SK-N-SH (cell line): ENCODE measurements around the gene CSHL1. TPM values are rescaled to one million over a fixed set of nuclear protein-coding genes. Genes with fewer than 3 reads are reported as not detected.
"Not testable (repeated sequence)": the region's sequence is repeated elsewhere in the genome, so short reads cannot be mapped to it uniquely, and the experiment has no call there.

Source experiments
- CTCF ChIA-PET: fragments of 300-600, 350-600 bp; formaldehyde crosslinking; extraction: SDS; loops from one replicate; lab custom pipeline; 2021; lab: Yijun Ruan, JAX
- POLR2A ChIA-PET: fragments of 350-600 bp; sonication (Branson Sonifier 250); formaldehyde crosslinking; extraction: SDS; loops from one replicate; lab custom pipeline; 2020; ENCODE audit warnings: antibody characterized with exemption, inconsistent platforms; lab: Yijun Ruan, JAX
- DNase-seq: peaks from one replicate; pipeline ENCODE4 v3.0.0; 2012
- H2AFZ ChIP-seq: fragments of 200-600 bp; sonication (generic); 2 replicates; pipeline ENCODE4 v1.8.1; 2016; ENCODE audit warnings: antibody characterized with exemption, mild to moderate bottlenecking, low read depth
- H3F3A ChIP-seq: fragments of 200-600 bp; sonication (generic); replicated peaks from 2 replicates; pipeline ENCODE3; 2016; ENCODE audit warnings: antibody characterized with exemption, mild to moderate bottlenecking; ENCODE audit not compliant: insufficient read depth
- H3K27ac ChIP-seq, 2 experiments: fragments of 200-500 bp in 1 of 2; fragments of 200-600 bp in 1 of 2; sonication (Bioruptor generic) in 1 of 2; sonication (generic), shearing (Covaris generic) in 1 of 2; 2 replicates each; pipeline versions ENCODE4 v1.5.1 to v1.6.1; 2014 to 2016; ENCODE audit warnings: low read depth in 2 of 2, inconsistent platforms in 1 of 2, low read length in 1 of 2, mild to moderate bottlenecking in 1 of 2, mixed read lengths in 1 of 2
- H3K27me3 ChIP-seq: fragments of 200-600 bp; sonication (generic), shearing (Covaris generic); 2 replicates; pipeline ENCODE4 v1.6.1; 2016; ENCODE audit warnings: mixed run types; ENCODE audit not compliant: insufficient read depth
- H3K36me3 ChIP-seq, 2 experiments: fragments of 200-500 bp in 1 of 2; fragments of 200-600 bp in 1 of 2; sonication (Bioruptor generic) in 1 of 2; sonication (generic) in 1 of 2; replicated peaks in 1 of 2; 2 replicates each; pipeline versions ENCODE3 to v1.5.1; 2014 to 2016; ENCODE audit warnings: low read length in 1 of 2, mild to moderate bottlenecking in 1 of 2; ENCODE audit not compliant: insufficient read depth in 2 of 2, control insufficient read depth in 1 of 2
- H3K4me1 ChIP-seq, 2 experiments: fragments of 200-500 bp in 1 of 2; fragments of 200-600 bp in 1 of 2; sonication (Bioruptor generic) in 1 of 2; sonication (generic), shearing (Covaris generic) in 1 of 2; 2 replicates each; pipeline versions ENCODE4 v1.5.1 to v1.6.1; 2014 to 2016; ENCODE audit warnings: low read depth in 1 of 2, low read length in 1 of 2, mixed run types in 1 of 2; ENCODE audit not compliant: insufficient read depth in 2 of 2, control insufficient read depth in 1 of 2
- H3K4me2 ChIP-seq: fragments of 200-600 bp; sonication (generic), shearing (Covaris generic); 2 replicates; pipeline ENCODE4 v1.6.1; 2017; ENCODE audit warnings: mixed run types
- H3K4me3 ChIP-seq, 2 experiments: fragments of 200-500 bp in 1 of 2; fragments of 200-600 bp in 1 of 2; sonication (Bioruptor generic) in 1 of 2; sonication (generic), shearing (Covaris generic) in 1 of 2; 2 replicates each; pipeline versions ENCODE4 v1.5.1 to v1.8.1; 2014 to 2016; ENCODE audit warnings: low read depth in 2 of 2, inconsistent platforms in 1 of 2, low read length in 1 of 2, mild to moderate bottlenecking in 1 of 2, mixed read lengths in 1 of 2, moderate library complexity in 1 of 2
- H3K79me2 ChIP-seq: fragments of 200-600 bp; sonication (generic); 2 replicates; pipeline ENCODE4 v1.8.1; 2017; ENCODE audit warnings: mild to moderate bottlenecking; ENCODE audit not compliant: insufficient read depth
- H3K9ac ChIP-seq: fragments of 200-600 bp; sonication (generic); 2 replicates; pipeline ENCODE4 v1.6.1; 2017; ENCODE audit warnings: mixed run types
- H3K9me2 ChIP-seq: fragments of 200-600 bp; sonication (generic); 2 replicates; pipeline ENCODE4 v1.6.1; 2017; ENCODE audit warnings: mixed run types
- H3K9me3 ChIP-seq: fragments of 200-600 bp; sonication (generic); 2 replicates; pipeline ENCODE4 v1.6.1; 2017; ENCODE audit warnings: mixed run types, mild to moderate bottlenecking, moderate library complexity
- H4K20me1 ChIP-seq: fragments of 200-600 bp; sonication (generic); 2 replicates; pipeline ENCODE4 v1.6.1; 2017; ENCODE audit warnings: mild to moderate bottlenecking, mixed run types; ENCODE audit not compliant: insufficient read depth
- GABPA ChIP-seq: IDR thresholded peaks from 2 replicates; pipeline ENCODE4 v1.4.0; 2012; ENCODE audit warnings: low read depth, mild to moderate bottlenecking
- WGBS: methylation state at CpG from one replicate; pipeline ENCODE4 v1.1.6; 2017; ENCODE audit warnings: low lambda C conversion rate; 5-methylcytosine and 5-hydroxymethylcytosine counted together
- polyA plus RNA-seq, 3 experiments: library from polyadenylated mRNA; depleted of rRNA; stranded (reverse); fragments of >200 nt; gene quantifications; 2 replicates each; pipeline ENCODE4 v1.2.3, GENCODE V29; 2012

Gene CSHL1
- polyA plus RNA-seq, 1 of the 3 experiments (the other 2 are of a cell fraction): not detected

GRCh38 chr17:63925615-63926014 is 14.6 kb upstream of the CSHL1 start:
- Histone ChIP-seq H3K27ac (no peak overlapping the region), H3K79me2 (no peaks in the 10 kb centered on the region), H3K36me3 (no peaks in the 10 kb centered on the region)
- CTCF ChIA-PET: interaction anchor here (0.6 to 4.5 kb wide), 10 partner anchors 12 to 349 kb away, joined by 3 to 21 read pairs (median 4); partner anchors contain the start of gene CSHL1
- no peak for TF ChIP-seq GABPA
- TF ChIP-seq, all 33 proteins: peak for 0
- no peaks in the 10 kb centered on the region for H3K9me2 ChIP-seq
- H3K4me2 ChIP-seq: no peak overlapping the region
- no peak overlapping the region for H3K4me3 ChIP-seq
- WGBS: 56% methylated on average over 5 of the region's 5 CpGs
- no peaks in the 10 kb centered on the region for H4K20me1 ChIP-seq
- no peaks in the 10 kb centered on the region for H3K4me1 ChIP-seq
- POLR2A ChIA-PET: no interaction called here
- peak; percentile 25 for DNase-seq
- no peak overlapping the region for H2AFZ ChIP-seq
- H3K27me3 ChIP-seq: no peaks in the 10 kb centered on the region
- no peak overlapping the region for H3K9ac ChIP-seq
- no peaks in the 10 kb centered on the region for H3K9me3 ChIP-seq
- no peaks in the 10 kb centered on the region for H3F3A ChIP-seq

DNA sequence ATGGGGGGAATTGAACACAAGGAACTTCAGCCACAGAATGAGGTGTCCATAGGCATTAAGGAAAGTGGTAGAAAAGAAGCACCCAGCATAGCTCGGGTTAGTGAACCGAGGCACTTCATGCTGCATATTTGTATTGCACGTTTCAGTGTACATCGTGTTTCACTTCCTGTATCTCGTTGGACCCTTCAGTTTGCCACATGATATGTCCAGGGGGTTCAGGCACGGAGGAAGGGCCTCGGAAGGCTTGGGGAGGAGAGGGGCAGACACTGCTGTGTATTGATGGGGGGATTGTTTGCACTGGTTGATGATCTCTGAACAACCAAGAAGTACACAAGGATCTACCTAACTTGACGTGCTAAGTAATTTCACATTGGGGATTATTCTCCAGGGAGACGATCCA is 11.3 kb upstream of the CSHL1 start:
- WGBS: 64% methylated on average over 9 of the region's 9 CpGs
- H3K27ac ChIP-seq, H3K9me3 ChIP-seq, H2AFZ ChIP-seq, POLR2A ChIA-PET, H3K9ac ChIP-seq, DNase-seq, H4K20me1 ChIP-seq, H3K9me2 ChIP-seq, H3F3A ChIP-seq, H3K36me3 ChIP-seq, H3K4me3 ChIP-seq, H3K4me2 ChIP-seq, H3K4me1 ChIP-seq, H3K27me3 ChIP-seq, H3K79me2 ChIP-seq: not testable (repeated sequence)
- CTCF ChIA-PET: interaction anchor here (1.1 to 2.1 kb wide), 5 partner anchors 10 to 211 kb away, joined by 4 to 11 read pairs (median 6); no protein-coding TSS in a partner anchor

GRCh38 chr17:63920779-63921178 is 9.7 kb upstream of the CSHL1 start:
- H3F3A ChIP-seq, H3K9ac ChIP-seq, DNase-seq, H3K36me3 ChIP-seq, H4K20me1 ChIP-seq, H3K9me3 ChIP-seq, H3K4me1 ChIP-seq, H2AFZ ChIP-seq, H3K27ac ChIP-seq, H3K9me2 ChIP-seq, H3K4me3 ChIP-seq, H3K79me2 ChIP-seq, POLR2A ChIA-PET, H3K4me2 ChIP-seq: not testable (repeated sequence)
- CTCF ChIA-PET: interaction anchor here (0.7 to 6.7 kb wide), 20 partner anchors 10 to 424 kb away, joined by 3 to 214 read pairs (median 14); partner anchors contain the start of genes CD79B, CSHL1, ERN1 and PRR29
- H3K27me3 ChIP-seq: peaks cover 26% of the 10 kb centered on the region
- WGBS: 47% methylated on average over 5 of the region's 5 CpGs

- H3K27ac ChIP-seq, POLR2A ChIA-PET, DNase-seq, H3K79me2 ChIP-seq, H4K20me1 ChIP-seq, H3K9me2 ChIP-seq, H3K4me1 ChIP-seq, H3K9ac ChIP-seq, H3K9me3 ChIP-seq, H2AFZ ChIP-seq, H3K4me2 ChIP-seq, H3K4me3 ChIP-seq, H3F3A ChIP-seq, H3K36me3 ChIP-seq: not testable (repeated sequence)
- WGBS: 77% methylated on average over 6 of the region's 6 CpGs
- peaks cover 31% of the 10 kb centered on the region for H3K27me3 ChIP-seq
- CTCF ChIA-PET: interaction anchor here (0.6 to 6.7 kb wide), 63 partner anchors 9 to 500 kb away, joined by 3 to 214 read pairs (median 6); partner anchors contain the start of genes CD79B, CSHL1, ERN1 and ICAM2
Measured at GRCh38 chr17:63920050-63920449, 9.0 kb upstream of the CSHL1 start.
